H1 (cell line): Measurements from ENCODE around the gene CCDC30. TPM values are rescaled to one million over a fixed set of nuclear protein-coding genes. Genes with fewer than 3 reads are reported as not detected.

ENCODE experiments used
- CTCF ChIA-PET: fragments of 300-600 bp; sonication (Branson Sonifier 250); formaldehyde crosslinking; loops from one replicate; lab custom pipeline; 2021; ENCODE audit not compliant: partially characterized antibody; lab: Charles Lee
- POLR2A ChIA-PET: fragments of 300-600 bp; sonication (Branson Sonifier 250); formaldehyde crosslinking; loops from one replicate; lab custom pipeline; 2021; ENCODE audit warnings: inconsistent platforms; ENCODE audit not compliant: partially characterized antibody; lab: Charles Lee
- DNase-seq, 2 experiments: peaks; one replicate each; pipeline versions ENCODE4 v3.0.0 to v3.0.0-alpha.2; 2010 to 2022; ENCODE audit warnings: low spot score in 2 of 2, low read depth in 1 of 2, mixed read lengths in 1 of 2
- FAIRE-seq: peaks from 2 replicates; lab custom pipeline; 2011; peaks lifted over from hg19 to GRCh38; lab: Jason Lieb, UNC
- H2AFZ ChIP-seq: 2 replicates; pipeline ENCODE4 v1.8.1; 2012; ENCODE audit warnings: low read length, inconsistent platforms
- H2AK5ac ChIP-seq: 2 replicates; pipeline ENCODE4 v1.6.1; 2013; ENCODE audit warnings: low read depth, low read length
- H2BK120ac ChIP-seq: replicated peaks from 2 replicates; pipeline ENCODE3; 2013; ENCODE audit warnings: low read depth, low read length, inconsistent platforms
- H2BK12ac ChIP-seq: 2 replicates; pipeline ENCODE4 v1.6.1; 2013; ENCODE audit warnings: low read depth, low read length
- H2BK15ac ChIP-seq: 2 replicates; pipeline ENCODE4 v1.6.1; 2013; ENCODE audit warnings: low read length
- H2BK20ac ChIP-seq: 2 replicates; pipeline ENCODE4 v1.6.1; 2013; ENCODE audit warnings: low read length
- H2BK5ac ChIP-seq: 2 replicates; pipeline ENCODE4 v1.6.1; 2013; ENCODE audit warnings: low read depth, low read length
- H3K14ac ChIP-seq: 2 replicates; pipeline ENCODE4 v1.6.1; 2013; ENCODE audit warnings: inconsistent platforms; ENCODE audit not compliant: insufficient read length
- H3K18ac ChIP-seq: 2 replicates; pipeline ENCODE4 v1.6.1; 2013; ENCODE audit warnings: low read length; ENCODE audit errors: extremely low read depth
- H3K23ac ChIP-seq: 2 replicates; pipeline ENCODE4 v1.6.1; 2013; ENCODE audit warnings: inconsistent platforms; ENCODE audit not compliant: insufficient read length
- H3K23me2 ChIP-seq: 2 replicates; pipeline ENCODE4 v1.6.1; 2013; ENCODE audit warnings: low read depth, low read length
- H3K27ac ChIP-seq: 2 replicates; pipeline ENCODE4 v1.6.1; 2011; ENCODE audit warnings: low read depth, low read length, inconsistent platforms
- H3K27me3 ChIP-seq, 4 experiments: replicated peaks in 1 of 4; 1 replicate in 1 of 4; 2 replicates in 3 of 4; pipeline versions ENCODE4 v1.6.1 to v1.8.1; 2011 to 2013; ENCODE audit warnings: low read length in 3 of 4, mild to moderate bottlenecking in 3 of 4, inconsistent platforms in 2 of 4, mixed read lengths in 2 of 4, moderate library complexity in 1 of 4; ENCODE audit not compliant: control insufficient read depth in 3 of 4, insufficient read depth in 3 of 4; ENCODE audit errors: extremely low read depth in 1 of 4
- H3K36me3 ChIP-seq, 4 experiments: 2 replicates each; pipeline versions ENCODE4 v1.6.1 to v1.8.1; 2011 to 2013; ENCODE audit warnings: mild to moderate bottlenecking in 4 of 4, low read length in 3 of 4, moderate library complexity in 2 of 4, control low read depth in 1 of 4, inconsistent platforms in 1 of 4; ENCODE audit not compliant: insufficient read depth in 4 of 4, control insufficient read depth in 2 of 4
- H3K4ac ChIP-seq: replicated peaks from 2 replicates; pipeline ENCODE3; 2013; ENCODE audit warnings: low read length, low read depth, mixed read lengths, inconsistent platforms; ENCODE audit not compliant: insufficient read length
- H3K4me1 ChIP-seq, 4 experiments: replicated peaks in 1 of 4; 1 replicate in 1 of 4; 2 replicates in 3 of 4; pipeline versions ENCODE4 v1.6.1 to v1.8.1; 2011 to 2013; ENCODE audit warnings: low read length in 3 of 4, inconsistent platforms in 2 of 4, mixed read lengths in 1 of 4; ENCODE audit not compliant: insufficient read depth in 4 of 4, control insufficient read depth in 3 of 4
- H3K4me2 ChIP-seq, 2 experiments: 2 replicates each; pipeline versions ENCODE4 v1.6.1 to v1.8.1; 2011 to 2013; ENCODE audit warnings: low read depth in 2 of 2, low read length in 2 of 2, control low read depth in 1 of 2, inconsistent platforms in 1 of 2, mild to moderate bottlenecking in 1 of 2; ENCODE audit not compliant: insufficient read depth in 1 of 2
- H3K4me3 ChIP-seq, 4 experiments: fragments of 200-600, 300-600 bp in 1 of 4; sonication (generic), shearing (Covaris generic), sonication (Bioruptor Twin) in 1 of 4; 2 replicates each; pipeline versions ENCODE4 v1.5.1 to v1.8.1; 2011 to 2016; ENCODE audit warnings: low read length in 4 of 4, low read depth in 3 of 4, control low read depth in 2 of 4, inconsistent platforms in 2 of 4, mild to moderate bottlenecking in 2 of 4, mixed read lengths in 1 of 4, moderate library complexity in 1 of 4; ENCODE audit not compliant: insufficient read depth in 2 of 4; ENCODE audit errors: extremely low read depth in 1 of 4
- H3K56ac ChIP-seq: replicated peaks from 2 replicates; pipeline ENCODE3; 2013; ENCODE audit warnings: low read depth, mild to moderate bottlenecking, mixed read lengths, low read length, inconsistent platforms; ENCODE audit not compliant: insufficient read length
- H3K79me1 ChIP-seq: 2 replicates; pipeline ENCODE4 v1.6.1; 2013; ENCODE audit warnings: low read depth, low read length, control low read depth
- H3K79me2 ChIP-seq, 2 experiments: 2 replicates each; pipeline versions ENCODE4 v1.6.1 to v1.8.1; 2012 to 2013; ENCODE audit warnings: low read length in 2 of 2, mild to moderate bottlenecking in 2 of 2, inconsistent platforms in 1 of 2; ENCODE audit not compliant: insufficient read depth in 2 of 2, control insufficient read depth in 1 of 2
- H3K9ac ChIP-seq, 4 experiments: replicated peaks in 1 of 4; 1 replicate in 1 of 4; 2 replicates in 3 of 4; pipeline versions ENCODE4 v1.6.1 to v1.8.1; 2011 to 2013; ENCODE audit warnings: low read depth in 3 of 4, low read length in 3 of 4, control low read depth in 2 of 4, mild to moderate bottlenecking in 2 of 4, moderate library complexity in 2 of 4, inconsistent platforms in 1 of 4; ENCODE audit errors: extremely low read depth in 1 of 4
- H3K9me3 ChIP-seq, 2 experiments: 2 replicates each; pipeline versions ENCODE4 v1.6.1 to v1.8.1; 2012 to 2013; ENCODE audit warnings: mild to moderate bottlenecking in 2 of 2, moderate library complexity in 2 of 2, control low read depth in 1 of 2, inconsistent platforms in 1 of 2, low read depth in 1 of 2, low read length in 1 of 2, mixed read lengths in 1 of 2; ENCODE audit not compliant: insufficient read depth in 2 of 2
- H4K20me1 ChIP-seq, 2 experiments: replicated peaks in 1 of 2; 2 replicates each; pipeline versions ENCODE3 to v1.8.1; 2011 to 2013; ENCODE audit warnings: inconsistent platforms in 2 of 2, low read length in 2 of 2, mild to moderate bottlenecking in 1 of 2; ENCODE audit not compliant: insufficient read depth in 2 of 2, control insufficient read depth in 1 of 2
- H4K5ac ChIP-seq: 2 replicates; pipeline ENCODE4 v1.6.1; 2013; ENCODE audit warnings: low read length, low read depth, mixed read lengths, inconsistent platforms; ENCODE audit not compliant: insufficient read length
- H4K8ac ChIP-seq: 2 replicates; pipeline ENCODE4 v1.8.0; 2013; ENCODE audit warnings: mild to moderate bottlenecking, moderate library complexity, low read length, inconsistent platforms; ENCODE audit not compliant: insufficient read depth; ENCODE audit errors: extremely low read depth
- H4K91ac ChIP-seq: replicated peaks from 2 replicates; pipeline ENCODE3; 2013; ENCODE audit warnings: low read length, mixed read lengths, inconsistent platforms; ENCODE audit not compliant: insufficient read length
- JUND ChIP-seq: IDR thresholded peaks from 2 replicates; pipeline ENCODE4 v1.6.1; 2011; ENCODE audit warnings: mild to moderate bottlenecking, improper control_type of control experiment, low read length
- KDM4A ChIP-seq: IDR thresholded peaks from one replicate; pipeline ENCODE4 v1.7.1; 2012; ENCODE audit warnings: low read depth, mild to moderate bottlenecking, moderate library complexity, low read length, inconsistent platforms; ENCODE audit not compliant: severe bottlenecking
- MAFK ChIP-seq: IDR thresholded peaks from 2 replicates; pipeline ENCODE4 v1.6.1; 2012; ENCODE audit warnings: low read depth, mild to moderate bottlenecking, improper control_type of control experiment, low read length
- POU5F1 ChIP-seq: IDR thresholded peaks from 2 replicates; pipeline ENCODE4 v1.6.1; 2011; ENCODE audit warnings: low read depth, mild to moderate bottlenecking, low read length, moderate library complexity
- TAF1 ChIP-seq: IDR thresholded peaks from 2 replicates; pipeline ENCODE4 v1.6.1; 2011; ENCODE audit warnings: mild to moderate bottlenecking, low read depth, low read length
- TEAD4 ChIP-seq: IDR thresholded peaks from 2 replicates; pipeline ENCODE4 v1.6.1; 2012; ENCODE audit warnings: low read depth, low read length, inconsistent platforms, mixed read lengths
- WGBS, 2 experiments: shearing (Covaris generic) in 1 of 2; methylation state at CpG; one replicate each; pipeline versions ENCODE4 v1.1.6 to v1.1.7; 2013 to 2015; ENCODE audit warnings: low lambda C conversion rate in 2 of 2, mixed read lengths in 2 of 2, inconsistent platforms in 1 of 2, low coverage in 1 of 2, missing lambda C conversion rate in 1 of 2; ENCODE audit not compliant: insufficient replicate concordance in 2 of 2, insufficient coverage in 1 of 2, insufficient read length in 1 of 2; ENCODE audit errors: extremely low coverage in 1 of 2, missing lambda C conversion rate in 1 of 2; 5-methylcytosine and 5-hydroxymethylcytosine counted together
- polyA plus RNA-seq, 7 experiments: library from polyadenylated mRNA; depleted of rRNA in 3 of 7; stranded (reverse) in 5 of 7; unstranded in 2 of 7; fragments of >200 nt in 5 of 7; fragments of 200-250 nt in 2 of 7; gene quantifications; 1 replicate in 5 of 7; 2 replicates in 1 of 7; 4 replicates in 1 of 7; pipeline versions ENCODE4 v1.2.1 to v1.2.3, GENCODE V29; 2011 to 2013; ENCODE audit warnings: missing spikeins in 2 of 7, mixed read lengths in 2 of 7
- total RNA-seq: library from RNA; stranded (reverse); fragmentation: NEBNext Ultra II Directional; extraction: Animal tissue kit (Norgen Biotek cat#: 25700); gene quantifications from 2 replicates; pipeline ENCODE4 v1.2.1, GENCODE V29; 2021

The CCDC30 gene
- total and polyA plus RNA-seq, 2 of the 8 experiments (the other 6 are each of a cell fraction or from before 2014, with no cell fraction given), result 0.60 to 1.8 TPM

- no peak for FAIRE-seq
- H2BK12ac ChIP-seq, result no peak overlapping the region
These were observed 78.0 kb downstream of the CCDC30 start for GRCh38 chr1:42541104-42541503.

More at GRCh38 chr1:42541104-42541503, 78.0 kb downstream of the CCDC30 start:
- H3K27ac ChIP-seq, result no peak overlapping the region
- H4K91ac ChIP-seq, result no peak overlapping the region
- H3K4ac ChIP-seq, result no peak overlapping the region
- H2AK5ac ChIP-seq, result no peak overlapping the region
- H4K20me1 ChIP-seq, result no peaks in the 10 kb centered on the region
- CTCF ChIA-PET, result interaction anchor here (1.5 kb wide), 1 partner anchor 37 kb away, joined by 6 read pairs; no protein-coding TSS in a partner anchor
- H3K9ac ChIP-seq, result no peak overlapping the region
- H3K4me2 ChIP-seq, result no peak overlapping the region
- H3K36me3 ChIP-seq, result no peaks in the 10 kb centered on the region; a peak in 1 of 8 replicates
- H2BK120ac ChIP-seq, result no peak overlapping the region
- H3K79me2 ChIP-seq, result no peaks in the 10 kb centered on the region
- H4K5ac ChIP-seq, result no peak overlapping the region
- H3K14ac ChIP-seq, result no peak overlapping the region
- no peak overlapping the region for H2BK15ac ChIP-seq
- WGBS, 2 experiments, result 100% methylated on average over 1 of the region's 1 CpG; no CpG with 5 or more reads in 1 of the 2 experiments
- no peak overlapping the region for H4K8ac ChIP-seq
- H2AFZ ChIP-seq, result no peak overlapping the region
- H3K56ac ChIP-seq, result no peak overlapping the region
- TF ChIP-seq POU5F1 (no peak), KDM4A (no peak), MAFK (no peak), TEAD4 (no peak), TAF1 (no peak), JUND (no peak)
- TF ChIP-seq, all 59 proteins: peak for 0
- Histone ChIP-seq H2BK5ac (no peak overlapping the region), H3K27me3 (no peaks in the 10 kb centered on the region), H3K79me1 (no peaks in the 10 kb centered on the region), H3K4me1 (no peaks in the 10 kb centered on the region), H3K4me3 (no peak overlapping the region), H3K23ac (no peak overlapping the region), H3K18ac (no peak overlapping the region), H3K23me2 (no peaks in the 10 kb centered on the region), H2BK20ac (no peak overlapping the region), H3K9me3 (no peaks in the 10 kb centered on the region)
- no peak for DNase-seq
- POLR2A ChIA-PET, result interaction anchor here (1.4 kb wide), 1 partner anchor 141 kb away, joined by 4 read pairs; the partner anchor contains the start of gene YBX1
